HepG2 (cell line): ENCODE results near the gene TOR1B. TPM values are rescaled to one million over a fixed set of nuclear protein-coding genes. Genes with fewer than 3 reads are reported as not detected.

Experiments
- ATAC-seq: fragments of 200-7000 bp; cut with Tn5 transposase; 3 replicates; pipeline ENCODE4 v1.9.1; 2020; ENCODE audit warnings: mild to moderate bottlenecking, moderate library complexity
- BruUV-seq: library from RNA; stranded (reverse); fragments of 400-500 nt; replicated peaks from 2 replicates; lab custom pipeline; 2021; lab: Mats Ljungman, UMichigan
- CTCF ChIA-PET: fragments of 300-600 bp; formaldehyde crosslinking; extraction: SDS; loops from one replicate; lab custom pipeline; 2021; ENCODE audit warnings: low total read pairs, inconsistent platforms, low intra/inter-chr PET ratio; lab: Yijun Ruan, JAX
- POLR2A ChIA-PET: fragments of 350-600 bp; sonication (Branson Sonifier 250); formaldehyde crosslinking; loops from one replicate; lab custom pipeline; 2020; ENCODE audit warnings: antibody characterized with exemption, inconsistent platforms; lab: Yijun Ruan, JAX
- DNase-seq: peaks from one replicate; pipeline ENCODE4 v3.0.0-alpha.2; 2015; ENCODE audit warnings: low spot score
- FAIRE-seq: peaks from 3 replicates; lab custom pipeline; 2011; peaks lifted over from hg19 to GRCh38; lab: Jason Lieb, UNC
- H2AFZ ChIP-seq: one replicate; pipeline ENCODE4 v1.6.1; 2011; ENCODE audit warnings: low read length, inconsistent platforms
- H3K27ac ChIP-seq: fragments of 300-600 bp; 3 replicates; pipeline ENCODE4 v1.8.0; 2011; ENCODE audit warnings: mixed run types, mild to moderate bottlenecking, mixed read lengths, low read length, inconsistent platforms; ENCODE audit not compliant: insufficient read depth; ENCODE audit errors: extremely low read length
- H3K27me3 ChIP-seq, 2 experiments: fragments of 200-600 bp in 1 of 2; 2 replicates in 1 of 2; 3 replicates in 1 of 2; pipeline versions ENCODE4 v1.6.0 to v1.8.0; 2011; ENCODE audit warnings: low read length in 2 of 2, mild to moderate bottlenecking in 2 of 2, moderate library complexity in 2 of 2, inconsistent platforms in 1 of 2; ENCODE audit not compliant: insufficient read depth in 2 of 2, control insufficient read depth in 1 of 2
- H3K36me3 ChIP-seq, 2 experiments: fragments of 200-600 bp in 1 of 2; replicated peaks in 1 of 2; 2 replicates in 1 of 2; 3 replicates in 1 of 2; pipeline versions ENCODE4 v1.5.1 to v1.8.0; 2011; ENCODE audit warnings: low read length in 2 of 2, inconsistent platforms in 1 of 2; ENCODE audit not compliant: insufficient read depth in 2 of 2, control insufficient read depth in 1 of 2
- H3K4me1 ChIP-seq: 2 replicates; pipeline ENCODE4 v1.5.1; 2012; ENCODE audit warnings: low read length, inconsistent platforms; ENCODE audit not compliant: insufficient read depth
- H3K4me2 ChIP-seq: 2 replicates; pipeline ENCODE4 v1.6.0; 2011; ENCODE audit warnings: low read depth, low read length, inconsistent platforms
- H3K4me3 ChIP-seq, 3 experiments: fragments of 200-600 bp in 1 of 3; sonication (generic), shearing (Covaris generic) in 1 of 3; replicated peaks in 1 of 3; 2 replicates each; pipeline ENCODE4 v1.5.1; 2011 to 2016; ENCODE audit warnings: low read length in 3 of 3, inconsistent platforms in 2 of 3, low read depth in 2 of 3, mild to moderate bottlenecking in 2 of 3, control low read depth in 1 of 3, mixed read lengths in 1 of 3; ENCODE audit not compliant: insufficient read depth in 1 of 3
- H3K79me2 ChIP-seq: one replicate; pipeline ENCODE4 v1.6.1; 2011; ENCODE audit warnings: low read length, inconsistent platforms; ENCODE audit not compliant: insufficient read depth
- H3K9ac ChIP-seq: 2 replicates; pipeline ENCODE4 v1.6.0; 2011; ENCODE audit warnings: mild to moderate bottlenecking, low read depth, low read length, inconsistent platforms; ENCODE audit not compliant: insufficient read depth
- H3K9me3 ChIP-seq: 2 replicates; pipeline ENCODE4 v1.5.1; 2012; ENCODE audit warnings: mild to moderate bottlenecking, low read length
- H4K20me1 ChIP-seq: 2 replicates; pipeline ENCODE4 v1.6.0; 2011; ENCODE audit warnings: inconsistent platforms, mild to moderate bottlenecking, low read length, moderate library complexity; ENCODE audit not compliant: insufficient read depth
- GABPA ChIP-seq, 2 experiments: IDR thresholded peaks; 2 replicates each; pipeline ENCODE4 v1.6.1; 2011 to 2016; ENCODE audit warnings: low read depth in 2 of 2, low read length in 1 of 2, missing biosample characterization in 1 of 2, missing genetic modification characterization in 1 of 2
- KDM5B ChIP-seq: sonication (generic); formaldehyde crosslinking; IDR thresholded peaks from 2 replicates; pipeline ENCODE4 v1.4.0; 2020; ENCODE audit warnings: missing genetic modification reagents, mild to moderate bottlenecking, borderline replicate concordance
- MAZ ChIP-seq, 2 experiments: sonication (generic) in 1 of 2; formaldehyde crosslinking in 1 of 2; IDR thresholded peaks; 2 replicates each; pipeline versions ENCODE4 v1.5.0 to v1.6.1; 2012 to 2020; ENCODE audit warnings: low read depth in 2 of 2, mild to moderate bottlenecking in 2 of 2, borderline replicate concordance in 1 of 2, improper control_type of control experiment in 1 of 2, low read length in 1 of 2, missing genetic modification reagents in 1 of 2, moderate library complexity in 1 of 2
- MTA3 ChIP-seq: sonication (generic); formaldehyde crosslinking; IDR thresholded peaks from 2 replicates; pipeline ENCODE4 v1.4.0; 2020; ENCODE audit warnings: missing genetic modification reagents
- NR2F1 ChIP-seq, 2 experiments: fragments of 450-650 bp in 1 of 2; formaldehyde crosslinking in 1 of 2; IDR thresholded peaks; 2 replicates each; pipeline versions ENCODE4 v1.5.0 to v1.6.1; 2016 to 2020; ENCODE audit warnings: mild to moderate bottlenecking in 1 of 2, missing compliant biosample characterization in 1 of 2, missing genetic modification reagents in 1 of 2, moderate library complexity in 1 of 2
- RBAK ChIP-seq: sonication (generic); formaldehyde crosslinking; IDR thresholded peaks from 2 replicates; pipeline ENCODE4 v1.5.1; 2020; ENCODE audit warnings: mild to moderate bottlenecking, missing genetic modification reagents
- SATB2 ChIP-seq: sonication (generic); formaldehyde crosslinking; IDR thresholded peaks from 2 replicates; pipeline ENCODE4 v1.5.0; 2020; ENCODE audit warnings: missing genetic modification reagents
- ZNF12 ChIP-seq: sonication (generic); formaldehyde crosslinking; IDR thresholded peaks from 2 replicates; pipeline ENCODE4 v1.5.0; 2020; ENCODE audit warnings: missing genetic modification reagents
- ZNF234 ChIP-seq: sonication (generic); formaldehyde crosslinking; conservative IDR thresholded peaks from 2 replicates; pipeline ENCODE4 v1.5.1; 2020; ENCODE audit warnings: mild to moderate bottlenecking, missing genetic modification reagents
- ZNF660 ChIP-seq: sonication (generic); formaldehyde crosslinking; IDR thresholded peaks from 2 replicates; pipeline ENCODE4 v1.5.1; 2020; ENCODE audit warnings: mild to moderate bottlenecking, low read depth, missing genetic modification reagents, borderline replicate concordance
- ZNF775 ChIP-seq: sonication (generic); formaldehyde crosslinking; IDR thresholded peaks from 2 replicates; pipeline ENCODE4 v1.4.0; 2020; ENCODE audit warnings: missing genetic modification reagents, mild to moderate bottlenecking, moderate library complexity, borderline replicate concordance
- WGBS: methylation state at CpG from one replicate; pipeline ENCODE4 v1.1.6; 2017; ENCODE audit warnings: low lambda C conversion rate; 5-methylcytosine and 5-hydroxymethylcytosine counted together
- in situ Hi-C: cut with HindIII; loops from 2 replicates; pipeline ENCODE4 v1.10.0; 2017; ENCODE audit warnings: low pct_unique_long_range_greater_than_20kb; ENCODE audit not compliant: extremely low pct_ligation_motif_present
- intact Hi-C: fragments of 100-400 bp; cut with micrococcal nuclease; formaldehyde crosslinking; loops from one replicate; pipeline ENCODE4 v1.10.0; 2022; ENCODE audit not compliant: unreplicated experiment
- polyA plus RNA-seq, 8 experiments: library from polyadenylated mRNA; depleted of rRNA in 3 of 8; stranded (reverse) in 7 of 8; unstranded in 1 of 8; fragments of >200 nt; fragmentation: Illumina TruSeq in 4 of 8; extraction: Trizol in 4 of 8; gene quantifications; 2 replicates each; pipeline versions ENCODE4 v1.2.1 to v1.2.3, GENCODE V29; 2011 to 2016; ENCODE audit warnings: low read depth in 4 of 8, missing spikeins in 1 of 8, mixed read lengths in 1 of 8; ENCODE audit not compliant: insufficient read depth in 1 of 8
- total RNA-seq, 5 experiments: library from RNA; depleted of rRNA; stranded (reverse); fragments of >200 nt; fragmentation: Illumina TruSeq; extraction: Trizol; gene quantifications; 2 replicates each; pipeline ENCODE4 v1.2.3, GENCODE V29; 2016; ENCODE audit warnings: low read depth in 1 of 5
- TF ChIP-seq, protein P1 (sequence below): sonication (generic); formaldehyde crosslinking; IDR thresholded peaks from 2 replicates; pipeline ENCODE4 v1.4.0; 2020; ENCODE audit warnings: mild to moderate bottlenecking, missing genetic modification reagents
- TF ChIP-seq, protein P2 (sequence below): sonication (generic); formaldehyde crosslinking; IDR thresholded peaks from 2 replicates; pipeline ENCODE4 v1.4.0; 2020; ENCODE audit warnings: missing genetic modification reagents, borderline replicate concordance

TOR1B gene
- total and polyA plus RNA-seq, 2 of the 13 experiments (the other 11 are each of a cell fraction or from before 2014, with no cell fraction given), result 18.1 to 21.3 TPM

DNA sequence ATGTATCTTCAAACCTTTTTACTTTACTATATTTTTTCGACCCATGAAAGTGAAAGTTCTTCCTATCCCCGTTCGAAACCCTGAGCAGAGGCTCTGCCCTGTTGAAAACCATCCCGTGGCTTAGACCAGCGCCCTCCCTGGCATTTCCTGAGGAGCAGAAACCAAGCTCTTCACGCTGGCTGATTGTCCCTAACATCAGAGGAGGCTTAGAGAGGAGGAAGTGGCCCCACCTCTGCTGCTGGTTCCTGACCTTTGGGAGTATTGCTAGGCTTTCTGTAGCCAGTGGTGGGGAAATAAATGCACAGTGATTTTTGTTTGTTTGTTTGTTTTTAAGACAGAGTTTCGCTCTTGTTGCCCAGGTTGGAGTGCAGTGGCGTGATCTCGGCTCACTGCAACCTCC lies 45.9 kb upstream of the TOR1B start:
- no peaks in the 10 kb centered on the region for H3K79me2 ChIP-seq
- no peak overlapping the region for H3K9ac ChIP-seq
- H2AFZ ChIP-seq, result no peak overlapping the region
- no peak for ATAC-seq
- no peak for FAIRE-seq
- intact Hi-C loops, result no loop called here
- H3K4me3 ChIP-seq, result no peak overlapping the region
- H3K9me3 ChIP-seq, result no peaks in the 10 kb centered on the region
- H3K27ac ChIP-seq, result no peak overlapping the region
- BruUV-seq, result no TSS peak
- in situ Hi-C loops, result no loop called here
- no peak for DNase-seq
- no peaks in the 10 kb centered on the region for H4K20me1 ChIP-seq
- TF ChIP-seq KDM5B, result no peak
- TF ChIP-seq MTA3 (CRISPR knock-in tag), result no peak
- no peak for TF ChIP-seq ZNF660 (CRISPR knock-in tag)
- TF ChIP-seq, protein P1, sequence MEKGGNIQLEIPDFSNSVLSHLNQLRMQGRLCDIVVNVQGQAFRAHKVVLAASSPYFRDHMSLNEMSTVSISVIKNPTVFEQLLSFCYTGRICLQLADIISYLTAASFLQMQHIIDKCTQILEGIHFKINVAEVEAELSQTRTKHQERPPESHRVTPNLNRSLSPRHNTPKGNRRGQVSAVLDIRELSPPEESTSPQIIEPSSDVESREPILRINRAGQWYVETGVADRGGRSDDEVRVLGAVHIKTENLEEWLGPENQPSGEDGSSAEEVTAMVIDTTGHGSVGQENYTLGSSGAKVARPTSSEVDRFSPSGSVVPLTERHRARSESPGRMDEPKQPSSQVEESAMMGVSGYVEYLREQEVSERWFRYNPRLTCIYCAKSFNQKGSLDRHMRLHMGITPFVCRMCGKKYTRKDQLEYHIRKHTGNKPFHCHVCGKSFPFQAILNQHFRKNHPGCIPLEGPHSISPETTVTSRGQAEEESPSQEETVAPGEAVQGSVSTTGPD, result no peak
- TF ChIP-seq GABPA (IDR thresholded peaks at IDR 0.05; ENCODE audit: low read depth, low read length), result no peak
- TF ChIP-seq GABPA (CRISPR knock-in tag; IDR thresholded peaks at IDR 0.05; ENCODE audit: low read depth), result no peak
- H3K36me3 ChIP-seq, result no peaks in the 10 kb centered on the region
- ChIA-PET CTCF (no interaction called here), POLR2A (no interaction called here)
- 7% methylated on average over 9 of the region's 9 CpGs for WGBS
- H3K4me2 ChIP-seq, result no peak overlapping the region
- peaks cover 5 to 46% of the 10 kb centered on the region in 2 experiments for H3K27me3 ChIP-seq
- peaks cover 23% of the 10 kb centered on the region for H3K4me1 ChIP-seq

DNA sequence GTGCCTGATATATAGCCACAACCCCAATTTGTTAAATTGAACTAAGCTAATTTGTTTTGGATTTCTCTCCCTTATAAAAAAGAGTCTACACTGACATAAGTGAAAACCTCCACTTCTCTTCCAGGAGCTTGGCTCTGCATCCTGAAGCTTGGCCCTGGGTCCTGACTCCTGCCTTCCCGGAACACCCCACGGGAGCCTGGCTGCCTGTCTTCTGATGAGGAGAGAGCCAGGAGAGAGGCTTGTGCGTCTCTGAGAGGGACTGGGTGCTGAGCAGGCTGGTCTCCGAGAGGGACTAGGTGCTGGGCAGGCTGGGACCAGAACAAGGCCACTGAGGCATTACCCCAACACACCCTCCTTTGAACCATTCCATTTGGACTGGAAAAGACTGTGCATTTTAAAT lies 43.7 kb upstream of the TOR1B start:
- no peak overlapping the region for H3K27ac ChIP-seq
- FAIRE-seq, result no peak
- 6% methylated on average over 2 of the region's 4 CpGs for WGBS
- TF ChIP-seq MAZ (IDR thresholded peaks at IDR 0.05; ENCODE audit: borderline replicate concordance, low read depth, low read length), result no peak
- TF ChIP-seq MAZ (CRISPR knock-in tag; IDR thresholded peaks at IDR 0.05; ENCODE audit: low read depth), result no peak
- TF ChIP-seq RBAK, result no peak
- no peak for TF ChIP-seq SATB2 (CRISPR knock-in tag)
- TF ChIP-seq ZNF234 (CRISPR knock-in tag), result no peak
- no peak for TF ChIP-seq NR2F1 (CRISPR knock-in tag; IDR thresholded peaks at IDR 0.05)
- TF ChIP-seq ZNF775 (CRISPR knock-in tag), result no peak
- TF ChIP-seq, protein P2, sequence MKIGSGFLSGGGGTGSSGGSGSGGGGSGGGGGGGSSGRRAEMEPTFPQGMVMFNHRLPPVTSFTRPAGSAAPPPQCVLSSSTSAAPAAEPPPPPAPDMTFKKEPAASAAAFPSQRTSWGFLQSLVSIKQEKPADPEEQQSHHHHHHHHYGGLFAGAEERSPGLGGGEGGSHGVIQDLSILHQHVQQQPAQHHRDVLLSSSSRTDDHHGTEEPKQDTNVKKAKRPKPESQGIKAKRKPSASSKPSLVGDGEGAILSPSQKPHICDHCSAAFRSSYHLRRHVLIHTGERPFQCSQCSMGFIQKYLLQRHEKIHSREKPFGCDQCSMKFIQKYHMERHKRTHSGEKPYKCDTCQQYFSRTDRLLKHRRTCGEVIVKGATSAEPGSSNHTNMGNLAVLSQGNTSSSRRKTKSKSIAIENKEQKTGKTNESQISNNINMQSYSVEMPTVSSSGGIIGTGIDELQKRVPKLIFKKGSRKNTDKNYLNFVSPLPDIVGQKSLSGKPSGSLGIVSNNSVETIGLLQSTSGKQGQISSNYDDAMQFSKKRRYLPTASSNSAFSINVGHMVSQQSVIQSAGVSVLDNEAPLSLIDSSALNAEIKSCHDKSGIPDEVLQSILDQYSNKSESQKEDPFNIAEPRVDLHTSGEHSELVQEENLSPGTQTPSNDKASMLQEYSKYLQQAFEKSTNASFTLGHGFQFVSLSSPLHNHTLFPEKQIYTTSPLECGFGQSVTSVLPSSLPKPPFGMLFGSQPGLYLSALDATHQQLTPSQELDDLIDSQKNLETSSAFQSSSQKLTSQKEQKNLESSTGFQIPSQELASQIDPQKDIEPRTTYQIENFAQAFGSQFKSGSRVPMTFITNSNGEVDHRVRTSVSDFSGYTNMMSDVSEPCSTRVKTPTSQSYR (CRISPR knock-in tag), result no peak
- TF ChIP-seq ZNF12 (CRISPR knock-in tag), result no peak

More for the DNA sequence above, 43.7 kb upstream of the TOR1B start:
- Histone ChIP-seq H3K36me3 (no peaks in the 10 kb centered on the region), H3K4me1 (peaks cover 26% of the 10 kb centered on the region), H3K27me3 (peaks cover 5 to 26% of the 10 kb centered on the region in 2 experiments), H3K9ac (no peak overlapping the region), H3K4me3 (no peak overlapping the region), H3K79me2 (no peaks in the 10 kb centered on the region), H3K9me3 (no peaks in the 10 kb centered on the region), H2AFZ (no peak overlapping the region), H3K4me2 (no peak overlapping the region), H4K20me1 (no peaks in the 10 kb centered on the region)
- intact Hi-C loops, result no loop called here
- ChIA-PET CTCF (no interaction called here), POLR2A (no interaction called here)
- DNase-seq (no peak), ATAC-seq (no peak)
- BruUV-seq, result no TSS peak
- in situ Hi-C loops, result no loop called here
